HG02763 (cell line): ENCODE results near the gene DDT.
"Not testable (repeated sequence)": the region's sequence is repeated elsewhere in the genome, so short reads cannot be mapped to it uniquely, and the experiment has no call there.

Experiments used
- ATAC-seq: cut with Tn5 transposase; IDR thresholded peaks from one replicate; pipeline ENCODE4 v1.9.1; 2021; ENCODE audit warnings: mild to moderate bottlenecking, moderate library complexity; ENCODE audit not compliant: unreplicated experiment

The DDT gene

DNA sequence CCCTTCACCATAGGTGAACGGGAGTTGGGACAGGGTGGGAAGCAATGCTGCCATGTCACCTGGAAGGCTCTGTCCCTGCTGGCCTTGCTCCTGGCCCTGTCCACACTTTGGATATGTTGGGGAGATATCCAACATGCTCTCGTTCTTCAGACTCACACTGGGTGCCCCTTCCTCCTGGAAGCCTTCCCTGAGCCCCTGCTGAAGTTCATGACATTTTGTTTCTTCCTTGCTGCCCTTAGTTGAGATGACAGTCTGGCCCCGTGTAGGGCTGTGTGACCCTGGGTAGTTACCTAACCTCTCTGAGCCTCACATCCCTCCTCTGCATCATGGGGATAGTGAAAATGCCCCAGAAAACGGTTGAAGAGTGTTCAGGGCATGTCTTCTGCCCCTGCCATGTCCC, 20.8 kb downstream of the DDT start:
- ATAC-seq = not testable (repeated sequence)

DNA sequence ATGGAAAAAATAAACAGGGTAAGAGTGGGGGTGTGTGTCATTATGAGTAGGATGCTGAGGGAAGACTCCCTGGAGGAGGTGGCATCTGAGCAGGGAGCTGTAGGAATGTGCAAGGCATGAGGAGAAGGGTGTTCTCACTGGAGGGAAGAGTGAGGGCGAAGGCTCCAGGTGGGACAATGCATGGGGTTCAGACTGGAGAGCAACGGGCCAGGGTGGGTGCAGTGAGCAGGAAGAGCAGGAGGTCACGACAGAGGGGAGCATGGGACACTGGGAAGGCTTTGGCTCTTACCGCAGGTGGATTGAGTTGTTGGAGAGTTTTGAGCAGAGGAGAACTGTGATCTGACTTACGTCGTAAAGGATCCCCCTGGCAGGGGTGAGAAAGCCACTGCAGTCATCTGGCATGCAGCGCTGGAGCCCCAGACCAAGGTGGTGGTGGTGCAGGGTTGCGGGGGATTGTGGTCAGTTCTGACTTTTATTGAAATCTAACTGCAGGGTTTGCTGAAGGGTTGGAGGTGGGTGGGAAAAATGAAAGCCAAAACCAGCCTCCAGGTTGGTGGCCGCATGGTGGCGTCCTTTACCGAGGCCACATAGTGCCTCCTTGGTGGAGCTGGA, 21.3 kb downstream of the DDT start:
- not testable (repeated sequence) for ATAC-seq

DNA sequence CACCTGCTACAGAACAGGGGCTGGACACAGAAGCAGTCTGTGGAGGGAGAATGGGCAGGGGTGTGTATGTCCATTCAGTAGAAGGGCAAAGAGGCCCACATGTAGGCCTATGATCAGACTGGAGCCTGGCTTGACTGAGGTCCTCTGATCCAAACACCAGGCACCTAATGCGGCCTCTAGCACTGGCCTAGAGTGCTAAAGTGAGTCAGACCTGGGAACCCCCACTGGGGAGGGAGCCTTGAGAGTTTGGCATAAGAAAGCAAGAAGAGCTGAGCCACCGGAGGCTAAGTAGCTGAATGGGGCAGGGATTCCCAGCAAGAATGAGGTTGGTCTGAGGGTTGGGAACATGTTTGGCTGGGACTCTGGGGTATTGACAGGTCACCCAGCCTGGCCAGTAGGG, 22.9 kb downstream of the DDT start:
- ATAC-seq = not testable (repeated sequence)

DNA sequence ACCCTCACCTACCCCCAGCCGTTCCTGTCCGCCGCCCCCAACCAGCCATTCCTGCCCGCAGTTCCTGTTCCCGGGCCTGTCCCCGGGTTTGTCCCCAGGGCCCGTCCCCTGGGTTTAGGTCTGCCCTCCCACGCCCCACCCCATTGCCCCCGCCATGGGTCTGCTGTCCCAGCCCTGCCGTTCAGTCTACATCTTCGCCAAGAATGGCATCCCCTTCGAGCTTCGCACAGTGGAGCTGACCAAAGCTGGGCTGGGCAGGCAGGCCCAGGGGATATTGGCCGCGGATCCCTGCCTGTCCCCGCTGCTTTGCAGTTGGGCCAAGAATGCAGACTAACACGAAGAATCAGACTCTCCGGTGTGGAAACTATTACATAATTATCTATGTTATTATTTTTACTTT, 24.5 kb downstream of the DDT start:
- ATAC-seq = not testable (repeated sequence)

DNA sequence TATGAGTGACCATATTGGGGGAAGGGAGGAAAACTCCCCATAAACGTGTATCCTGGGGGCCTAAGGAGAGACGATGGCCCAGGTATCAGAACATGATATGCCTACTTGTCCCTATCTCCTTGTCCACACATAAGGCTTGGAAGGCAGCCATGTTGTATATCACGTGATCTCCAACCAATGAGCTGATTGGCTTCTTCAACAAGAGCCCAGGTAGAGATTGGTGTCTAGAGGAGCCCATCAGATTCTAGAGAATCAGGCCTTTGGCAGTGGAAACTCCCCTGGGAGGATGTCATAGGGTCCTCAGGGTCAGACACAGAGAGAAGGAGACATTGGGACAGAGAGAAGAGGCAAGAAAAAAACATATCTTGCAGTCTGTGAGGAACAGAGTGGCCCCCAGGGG, 26.9 kb downstream of the DDT start:
- ATAC-seq = not testable (repeated sequence)

DNA sequence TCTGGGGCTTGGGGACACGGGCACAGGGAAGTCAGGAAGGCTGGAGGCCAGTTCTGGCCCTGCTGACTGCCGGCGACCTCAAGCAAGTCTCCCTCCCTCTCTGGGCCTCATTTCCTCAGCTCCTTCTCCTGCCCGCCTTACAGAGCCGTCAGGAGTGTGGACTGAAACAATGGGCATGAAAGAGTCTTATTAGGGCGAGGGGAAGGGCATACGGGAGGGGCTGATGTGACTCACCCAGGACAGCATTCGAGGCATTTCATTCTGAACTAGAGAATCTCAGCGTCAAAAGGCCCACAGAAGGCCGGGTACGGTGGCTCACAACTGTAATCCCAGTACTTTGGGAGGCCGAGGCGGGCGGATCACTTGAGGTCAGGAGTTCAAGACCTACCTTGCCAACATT, 34.1 kb downstream of the DDT start:
- ATAC-seq = not testable (repeated sequence)

DNA sequence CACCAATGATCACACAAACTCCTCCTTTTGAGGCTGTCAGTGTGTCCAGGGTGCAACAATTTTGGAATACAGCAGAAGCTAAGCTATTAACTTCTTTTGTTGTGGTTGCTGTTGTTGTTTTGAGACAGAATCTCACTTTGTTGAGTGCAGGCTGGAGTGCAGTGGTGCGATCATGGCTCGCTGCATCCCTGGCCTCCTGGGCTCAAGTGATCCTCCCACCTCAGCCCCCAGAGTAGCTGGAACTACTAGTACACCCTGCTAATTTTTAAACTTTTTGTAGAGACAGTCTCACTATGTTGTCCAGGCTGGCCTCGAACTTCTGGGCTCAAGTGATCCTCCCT, 35.3 kb downstream of the DDT start:
- no peak for ATAC-seq

DNA sequence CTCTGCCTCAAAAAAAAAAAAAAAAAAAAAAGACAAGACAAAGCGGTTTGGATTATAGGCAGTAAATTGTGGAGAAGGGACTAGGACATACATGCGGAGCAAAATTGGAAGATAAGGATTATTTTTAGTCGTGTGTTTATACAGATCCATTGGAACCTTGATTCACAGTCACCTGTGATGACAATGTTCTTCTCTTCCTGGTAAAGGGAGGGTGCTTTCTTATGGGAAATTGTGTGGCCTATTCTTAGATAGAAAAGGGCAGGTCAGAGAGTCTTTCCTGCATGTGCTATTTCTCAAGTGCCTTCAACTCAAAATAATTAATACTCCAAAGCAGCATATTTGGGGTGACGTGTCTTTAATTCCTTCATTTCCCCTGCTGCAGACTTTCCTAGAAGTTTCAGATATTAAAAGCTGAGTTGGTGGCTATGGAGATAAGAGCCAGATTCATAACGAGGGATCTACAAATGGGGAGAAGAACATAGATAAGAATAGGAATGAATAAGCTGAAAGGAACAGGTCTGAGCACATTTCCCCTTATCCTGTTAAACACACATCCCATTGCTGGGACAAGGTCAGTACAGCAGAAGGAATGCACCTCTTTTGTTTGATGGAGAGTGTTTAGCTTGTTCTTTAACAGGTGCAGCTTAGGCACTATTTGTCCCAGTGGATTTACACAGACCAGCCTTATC, 35.8 kb downstream of the DDT start:
- ATAC-seq = no peak

DNA sequence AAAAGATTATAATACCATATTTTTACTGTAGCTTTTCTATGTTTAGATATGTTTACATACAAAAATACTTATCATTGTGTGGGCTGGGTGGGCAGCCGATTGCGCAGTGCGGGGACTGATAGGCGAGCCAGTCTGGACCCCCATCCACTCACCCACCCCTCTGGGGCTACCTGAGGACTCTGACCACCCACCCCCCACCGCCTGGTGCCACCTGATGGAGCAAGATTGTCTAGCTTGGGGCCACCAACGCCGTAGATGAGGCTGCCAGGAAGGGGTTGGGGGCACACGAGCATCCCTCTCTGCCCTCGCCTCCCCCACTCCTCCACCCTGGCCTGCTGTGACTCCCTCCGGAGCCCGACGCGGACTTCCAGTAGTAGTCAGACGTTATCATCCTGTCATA, 47.7 kb downstream of the DDT start:
- no peak for ATAC-seq

DNA sequence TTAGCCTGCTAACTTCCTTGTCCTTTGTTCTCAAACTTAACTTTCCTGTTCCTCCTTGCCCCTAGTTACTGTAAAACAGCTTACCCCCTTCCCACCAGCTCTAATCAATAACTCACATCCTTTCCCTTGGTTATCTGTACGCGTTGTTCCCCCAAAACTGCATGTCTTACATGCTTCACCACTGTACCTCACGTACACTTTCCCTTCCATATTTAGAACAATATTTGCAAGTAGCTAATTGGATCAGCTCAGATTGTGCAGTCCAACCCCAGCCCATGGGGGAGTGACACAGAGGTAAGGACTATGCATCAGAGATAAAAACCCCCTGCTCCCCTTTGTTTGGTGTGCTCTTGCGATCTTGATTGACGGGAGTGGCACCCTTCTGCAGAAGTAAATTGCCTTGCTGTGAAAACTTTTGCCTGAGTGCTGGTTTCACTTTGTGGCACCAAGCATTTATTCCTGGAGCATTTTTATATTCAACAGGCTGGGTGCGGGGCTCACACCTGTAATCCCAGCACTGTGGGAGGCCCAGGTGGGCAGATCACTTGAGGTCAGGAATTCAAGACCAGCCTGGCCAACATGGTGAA, 49.1 kb downstream of the DDT start:
- ATAC-seq = no peak

DNA sequence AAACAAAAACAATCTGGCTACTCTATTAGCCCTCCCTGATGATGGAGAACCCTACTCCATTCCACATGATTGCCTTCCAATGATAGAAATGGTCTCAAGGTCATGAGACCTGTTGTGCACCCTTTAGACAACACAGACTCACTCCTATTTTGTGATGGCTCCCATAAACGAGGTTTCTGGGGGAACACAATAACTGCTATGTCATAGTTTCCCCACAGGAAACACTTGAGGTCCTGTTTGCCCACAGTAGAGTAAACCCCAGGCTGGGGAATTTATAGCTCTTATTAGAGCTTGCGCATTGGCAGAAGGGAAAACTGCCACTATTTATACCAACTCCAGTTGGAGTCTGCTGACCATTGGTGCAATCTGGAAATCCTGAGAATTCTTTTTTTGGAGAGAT, 51.3 kb downstream of the DDT start:
- no peak for ATAC-seq

DNA sequence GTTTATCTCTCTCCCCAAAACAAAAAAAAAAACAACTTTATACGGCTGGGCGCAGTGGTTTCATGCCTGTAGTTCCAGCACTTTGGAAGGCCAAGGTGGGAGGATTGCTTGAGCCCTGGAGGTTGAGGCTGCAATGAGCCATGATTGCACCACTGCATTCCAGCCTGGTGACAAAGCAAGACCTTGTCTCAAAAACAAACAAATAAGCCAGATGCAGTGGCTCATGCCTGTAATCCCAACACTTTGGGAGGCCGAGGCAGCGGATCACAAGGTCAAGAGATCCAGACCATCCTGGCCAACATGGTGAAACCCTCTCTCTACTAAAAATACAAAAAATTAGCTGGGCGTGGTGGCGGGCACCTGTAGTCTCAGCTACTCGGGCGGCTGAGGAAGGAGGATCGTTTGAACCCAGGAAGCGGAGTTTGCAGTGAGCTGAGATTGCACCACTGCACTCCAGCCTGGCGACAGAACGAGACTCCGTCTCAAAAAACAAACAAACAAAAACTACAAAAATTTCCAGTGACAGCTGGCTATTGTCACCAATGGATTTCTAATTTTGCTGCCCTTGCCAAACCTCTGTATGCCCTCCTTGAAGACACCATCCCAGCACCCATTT, 52.5 kb downstream of the DDT start:
- not testable (repeated sequence) for ATAC-seq
